HG02763 (cell line): ENCODE measurements around the gene NIP7.
"Not testable (repeated sequence)": the region's sequence is repeated elsewhere in the genome, so short reads cannot be mapped to it uniquely, and the experiment has no call there.

ENCODE experiments used
- ATAC-seq: cut with Tn5 transposase; IDR thresholded peaks from one replicate; pipeline ENCODE4 v1.9.1; 2021; ENCODE audit warnings: mild to moderate bottlenecking, moderate library complexity; ENCODE audit not compliant: unreplicated experiment

Gene NIP7

GRCh38 chr16:69338557-69339288, 849 bp upstream of the NIP7 start:
- no peak for ATAC-seq

GRCh38 chr16:69340095-69340644, 598 bp downstream of the NIP7 start:
- ATAC-seq: no peak

DNA sequence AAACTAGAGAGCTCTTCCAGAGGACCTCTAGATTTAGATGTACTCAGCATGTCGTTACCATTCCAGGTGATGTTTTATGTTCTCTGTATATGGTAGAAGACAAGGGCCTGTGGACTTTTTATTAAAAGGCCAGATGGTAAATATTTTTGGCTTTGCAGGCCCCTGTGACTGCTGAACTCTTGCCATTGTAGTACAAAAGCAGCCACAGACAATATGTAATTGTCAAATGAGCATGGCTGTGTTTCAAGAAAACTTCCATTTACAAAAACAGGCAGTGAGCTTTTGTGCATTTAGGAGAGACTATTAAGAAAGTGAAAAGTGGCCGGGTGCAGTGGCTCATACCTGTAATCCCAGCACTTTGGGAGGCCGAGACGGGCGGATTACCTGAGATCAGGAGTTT, 4.6 kb downstream of the NIP7 start:
- no peak for ATAC-seq

DNA sequence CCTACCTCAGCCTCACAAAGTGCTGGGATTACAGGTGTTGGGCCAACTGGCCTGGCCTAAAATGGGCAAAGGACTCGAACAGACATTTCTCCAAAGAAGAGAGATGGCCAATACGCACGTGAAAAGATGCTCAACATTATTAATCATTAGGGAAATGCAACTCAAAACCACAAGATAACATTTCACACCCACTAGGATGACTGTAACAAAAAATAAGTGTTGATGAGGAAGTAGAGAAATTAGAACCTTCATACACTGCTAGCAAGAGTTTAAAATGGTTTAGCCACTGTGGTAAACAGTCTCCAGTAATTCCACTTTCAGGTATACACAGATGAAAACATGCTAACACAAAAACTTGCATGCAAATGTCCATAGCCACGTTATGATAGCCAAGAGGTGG, 6.4 kb downstream of the NIP7 start:
- no peak for ATAC-seq

DNA sequence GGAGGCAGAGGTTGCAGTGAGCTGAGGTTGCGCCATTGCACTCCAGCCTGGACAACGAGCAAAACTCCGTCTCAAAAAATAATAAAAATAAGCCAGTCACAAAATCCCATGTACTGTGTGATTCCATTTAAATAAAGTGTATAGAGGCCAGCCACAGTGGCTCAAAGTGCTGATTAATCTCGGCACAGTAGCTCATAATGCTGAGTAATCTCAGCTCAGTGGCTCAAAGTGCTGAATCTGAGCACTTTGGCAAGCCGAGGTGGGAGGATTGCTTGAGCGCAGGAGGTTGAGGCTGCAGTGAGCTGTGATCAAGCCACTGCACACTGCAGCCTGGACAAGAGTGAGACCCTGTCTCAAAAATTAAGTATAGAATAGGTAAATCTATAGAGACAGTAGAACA, 7.1 kb downstream of the NIP7 start:
- no peak for ATAC-seq

DNA sequence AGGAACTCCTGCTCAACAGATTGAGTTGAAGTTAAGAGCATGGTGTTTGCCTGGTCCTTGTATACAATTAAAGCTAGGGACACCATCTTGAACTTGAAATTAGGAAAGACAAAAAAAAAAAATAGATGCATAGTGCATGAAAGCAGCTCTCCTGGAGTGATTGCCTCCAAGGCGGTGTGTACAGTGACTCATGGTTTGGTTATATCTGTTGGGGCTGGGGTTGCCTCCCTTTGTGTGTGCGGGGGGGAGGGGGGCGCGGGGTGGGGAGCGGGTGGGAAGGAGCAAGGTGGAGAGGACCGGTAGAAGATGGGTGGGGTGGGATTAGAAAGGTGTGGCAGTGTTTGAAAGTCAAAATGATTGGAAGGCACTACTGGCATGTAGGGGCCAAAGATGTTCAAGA, 8.7 kb downstream of the NIP7 start:
- ATAC-seq: no peak

- ATAC-seq: no peak
Observed at GRCh38 chr16:69349536-69349935, 10.0 kb downstream of the NIP7 start.

DNA sequence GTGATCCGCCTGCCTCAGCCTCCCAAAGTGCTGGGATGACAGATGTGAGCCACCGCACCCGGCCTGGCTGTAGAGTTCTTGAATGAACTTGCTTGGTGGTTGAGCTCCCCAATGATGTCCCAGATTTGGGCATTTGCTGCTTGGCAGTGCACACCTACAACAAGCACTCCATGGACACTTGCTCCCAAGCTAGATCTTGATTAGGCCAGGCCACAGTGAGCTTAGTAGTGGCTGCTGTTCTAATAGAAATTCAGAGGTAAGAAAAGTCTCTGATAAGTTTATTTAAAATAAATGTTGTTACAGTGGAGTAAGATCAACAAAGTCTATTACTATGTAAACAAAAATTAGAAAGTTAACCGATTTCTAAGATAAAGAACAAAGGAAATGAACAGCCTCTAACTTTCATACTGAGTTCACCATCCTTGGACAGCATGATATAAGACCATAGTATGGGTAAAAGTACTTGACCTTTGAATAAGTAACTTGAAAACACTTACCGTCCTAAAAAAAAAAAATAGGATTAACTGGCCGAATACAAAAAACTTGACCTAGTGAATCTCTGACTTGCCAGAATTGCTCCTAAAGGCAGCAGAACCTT, 11.1 kb downstream of the NIP7 start:
- ATAC-seq: no peak

DNA sequence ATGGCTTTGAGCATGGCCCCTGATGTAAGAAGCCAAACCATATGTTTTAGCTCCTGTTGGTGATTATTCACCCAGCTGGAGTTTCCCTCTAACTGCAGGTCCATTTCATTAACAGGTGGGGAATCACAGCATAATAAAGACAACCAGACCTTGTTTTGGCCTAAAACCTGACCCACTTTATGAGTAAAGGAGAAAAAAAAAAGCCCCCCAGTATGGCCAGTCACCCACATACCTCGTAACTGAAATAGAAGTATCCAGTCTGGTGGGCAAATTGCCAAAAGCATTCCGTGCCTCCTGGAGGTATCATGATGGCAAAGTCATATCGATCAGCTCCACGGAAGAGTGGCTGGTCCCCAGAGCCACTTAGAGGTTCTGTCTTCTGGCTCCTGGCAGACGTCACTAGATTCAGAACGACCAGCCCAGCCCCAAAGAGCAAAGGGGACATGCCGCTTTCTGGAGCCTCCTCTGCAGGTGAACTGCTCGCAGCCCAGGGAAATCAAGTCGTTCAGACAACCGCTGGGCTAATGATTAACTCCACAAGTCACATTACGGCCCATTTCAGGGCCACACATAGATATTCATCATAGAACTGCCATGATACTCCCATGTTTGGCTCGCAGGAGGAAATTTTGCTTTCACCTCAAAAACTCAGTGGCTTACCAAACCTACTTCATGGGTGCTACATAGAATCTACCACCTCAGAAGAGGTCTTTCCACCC, 11.9 kb downstream of the NIP7 start, which contains the start of gene TMED6:
Gene TMED6, minus strand, starts transcription at position 478 of the 719 bp plus-strand sequence. Its CDS starts 33 bp downstream, at position 445.
- no peak for ATAC-seq

DNA sequence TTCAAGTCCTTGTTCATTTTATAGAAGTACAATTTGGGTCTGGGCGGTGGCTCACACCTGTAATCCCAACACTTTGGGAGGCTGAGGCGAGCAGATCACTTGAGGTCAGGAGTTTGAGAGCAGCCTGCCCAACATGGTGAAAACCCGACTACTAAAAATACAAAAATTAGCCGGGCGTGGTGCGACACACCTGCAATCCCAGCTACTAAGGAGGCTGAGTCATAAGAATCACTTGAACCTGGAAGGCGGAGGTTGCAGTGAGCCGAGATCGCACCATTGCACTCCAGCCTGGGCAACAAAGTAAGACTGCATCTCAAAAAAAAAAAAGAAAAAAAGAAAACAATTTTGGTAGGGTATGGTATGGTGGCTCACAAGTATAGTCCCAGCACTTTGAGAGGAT, 20.5 kb downstream of the NIP7 start:
- not testable (repeated sequence) for ATAC-seq

GRCh38 chr16:69363281-69363717, 23.7 kb downstream of the NIP7 start:
- ATAC-seq: no peak

DNA sequence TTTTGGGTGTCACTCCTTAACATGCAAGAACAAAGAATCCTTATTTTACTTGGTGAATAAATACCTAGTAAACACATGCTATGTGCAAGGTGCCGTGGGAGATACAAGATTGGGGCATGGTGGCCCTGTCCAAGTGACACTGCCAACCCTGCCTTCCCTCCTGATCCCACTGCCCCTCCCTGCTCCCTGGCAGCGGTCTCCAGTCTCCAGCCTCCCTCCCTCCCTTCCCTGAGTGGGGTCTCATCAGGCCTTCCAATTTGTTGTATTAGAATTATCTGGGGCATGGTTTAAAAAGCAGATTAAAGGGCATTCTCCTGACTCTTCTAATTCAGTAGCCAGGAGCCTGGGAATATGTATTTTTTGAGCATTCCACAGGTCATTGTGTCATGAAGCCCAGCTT, 24.5 kb downstream of the NIP7 start:
- no peak for ATAC-seq

- ATAC-seq: no peak
Observed at GRCh38 chr16:69365901-69366300, 26.3 kb downstream of the NIP7 start.

DNA sequence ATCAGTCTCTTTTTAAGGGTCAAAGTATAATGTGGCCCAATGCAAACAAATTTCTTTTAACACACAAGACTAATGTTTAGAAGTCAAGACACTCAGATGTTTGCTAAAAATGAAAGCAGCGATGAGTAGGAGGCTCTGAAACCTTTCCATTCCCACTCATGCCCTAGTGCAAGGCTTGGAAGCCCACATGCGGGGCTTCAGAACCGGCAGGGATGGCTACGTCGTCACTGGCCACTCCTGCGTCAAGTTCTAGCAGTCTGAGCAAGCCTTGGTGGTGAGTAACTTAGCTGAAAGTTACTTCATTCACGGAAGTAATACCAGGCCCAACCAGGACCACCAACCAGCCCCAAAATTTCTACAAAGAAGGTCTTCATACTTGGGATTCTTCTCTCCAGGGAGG, 26.9 kb downstream of the NIP7 start:
- ATAC-seq: no peak

DNA sequence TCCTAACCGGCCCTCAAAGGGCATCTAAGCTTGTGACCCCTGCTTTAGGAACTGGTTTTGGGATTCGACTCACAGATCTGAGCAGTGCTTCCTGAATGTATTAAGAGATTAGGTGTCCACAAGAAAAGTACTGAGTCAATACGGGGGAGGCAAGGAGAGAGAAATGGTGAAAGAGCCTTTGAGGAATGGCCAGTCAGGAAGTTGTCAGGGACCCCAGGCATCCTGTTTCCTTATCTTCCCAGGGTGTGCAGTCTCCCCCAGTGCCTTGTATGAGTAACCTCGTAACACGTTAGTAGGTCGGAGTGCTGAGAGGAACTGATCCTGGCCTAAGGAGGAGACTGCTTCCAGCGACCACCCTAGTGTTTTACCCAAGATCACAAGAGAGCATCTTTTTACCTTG, 28.4 kb downstream of the NIP7 start:
- no peak for ATAC-seq

GRCh38 chr16:69368866-69369265, 29.3 kb downstream of the NIP7 start:
- no peak for ATAC-seq

DNA sequence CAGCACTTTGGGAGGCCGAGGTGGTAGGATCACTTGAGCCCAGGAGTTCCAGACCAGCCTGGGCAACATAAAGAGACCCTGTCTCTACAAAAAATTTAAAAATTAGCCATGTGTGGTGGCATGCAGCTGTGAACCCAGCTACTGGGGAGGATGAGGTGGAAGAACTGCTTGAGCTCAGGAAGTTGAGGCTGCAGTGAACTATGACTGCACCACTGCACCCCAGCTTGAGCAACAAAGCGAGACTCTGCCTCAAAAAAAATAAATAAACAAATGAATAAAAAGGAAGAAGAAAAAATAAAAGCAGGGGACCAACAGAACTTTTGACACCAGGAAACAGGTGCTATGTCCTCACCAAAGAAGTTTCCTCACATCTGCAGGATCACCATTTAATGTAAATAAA, 32.0 kb downstream of the NIP7 start:
- ATAC-seq: no peak

- ATAC-seq: no peak
Observed at GRCh38 chr16:69373019-69373418, 33.4 kb downstream of the NIP7 start.

- ATAC-seq: no peak
Observed at GRCh38 chr16:69376393-69377059, 37.0 kb downstream of the NIP7 start.

- no peak for ATAC-seq
Observed at GRCh38 chr16:69378036-69378435, 38.5 kb downstream of the NIP7 start.

DNA sequence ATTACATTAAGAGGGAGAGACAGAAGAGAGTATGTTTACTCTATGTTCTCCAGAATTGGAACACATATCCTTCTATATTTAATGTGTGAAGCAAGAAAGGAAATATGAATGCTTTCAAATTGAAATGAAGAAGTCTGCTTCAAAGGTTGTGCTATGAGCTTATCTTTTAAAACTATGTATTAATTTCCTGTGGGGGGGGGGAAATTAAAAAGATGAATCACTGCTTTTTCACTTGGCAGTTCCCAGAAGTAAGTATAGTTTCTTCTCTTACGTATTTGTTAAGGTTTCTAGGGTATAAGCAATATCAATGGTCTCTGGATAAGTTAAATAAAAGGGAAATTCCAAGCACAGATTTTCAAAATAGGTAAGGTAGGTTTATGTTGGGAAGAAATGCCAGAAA, 39.2 kb downstream of the NIP7 start:
- no peak for ATAC-seq
